ENCODE data around the gene FLT1.

Gene FLT1

GRCh38 chr13:28505543-28506135 is 10.7 kb upstream of the FLT1 start:
- no peak for DNase-seq (ENCODE audit: low read depth in 1 of 2, low spot score in 1 of 2)
- TF ChIP-seq SPI1 (IDR thresholded peaks at IDR 0.05; ENCODE audit: borderline replicate concordance, low read depth) (no peak), POLR2AphosphoS5 (IDR thresholded peaks at IDR 0.05; ENCODE audit: low read depth) (no peak), GABPA (IDR thresholded peaks at IDR 0.05; ENCODE audit: low read depth) (no peak), REST (IDR thresholded peaks at IDR 0.05; ENCODE audit: insufficient replicate concordance, low read depth) (no peak)
- TF ChIP-seq, protein P1, sequence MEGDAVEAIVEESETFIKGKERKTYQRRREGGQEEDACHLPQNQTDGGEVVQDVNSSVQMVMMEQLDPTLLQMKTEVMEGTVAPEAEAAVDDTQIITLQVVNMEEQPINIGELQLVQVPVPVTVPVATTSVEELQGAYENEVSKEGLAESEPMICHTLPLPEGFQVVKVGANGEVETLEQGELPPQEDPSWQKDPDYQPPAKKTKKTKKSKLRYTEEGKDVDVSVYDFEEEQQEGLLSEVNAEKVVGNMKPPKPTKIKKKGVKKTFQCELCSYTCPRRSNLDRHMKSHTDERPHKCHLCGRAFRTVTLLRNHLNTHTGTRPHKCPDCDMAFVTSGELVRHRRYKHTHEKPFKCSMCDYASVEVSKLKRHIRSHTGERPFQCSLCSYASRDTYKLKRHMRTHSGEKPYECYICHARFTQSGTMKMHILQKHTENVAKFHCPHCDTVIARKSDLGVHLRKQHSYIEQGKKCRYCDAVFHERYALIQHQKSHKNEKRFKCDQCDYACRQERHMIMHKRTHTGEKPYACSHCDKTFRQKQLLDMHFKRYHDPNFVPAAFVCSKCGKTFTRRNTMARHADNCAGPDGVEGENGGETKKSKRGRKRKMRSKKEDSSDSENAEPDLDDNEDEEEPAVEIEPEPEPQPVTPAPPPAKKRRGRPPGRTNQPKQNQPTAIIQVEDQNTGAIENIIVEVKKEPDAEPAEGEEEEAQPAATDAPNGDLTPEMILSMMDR (IDR thresholded peaks at IDR 0.05; ENCODE audit: insufficient read depth, low read length): no peak
- Histone ChIP-seq H3K27ac (replicated peaks) (no peak overlapping the region), H3K4me3 (replicated peaks; ENCODE audit: insufficient read depth, low read length) (no peak overlapping the region), H3K27me3 (ENCODE audit: insufficient read depth, poor library complexity, severe bottlenecking) (peaks cover 19% of the 10 kb centered on the region)

DNA sequence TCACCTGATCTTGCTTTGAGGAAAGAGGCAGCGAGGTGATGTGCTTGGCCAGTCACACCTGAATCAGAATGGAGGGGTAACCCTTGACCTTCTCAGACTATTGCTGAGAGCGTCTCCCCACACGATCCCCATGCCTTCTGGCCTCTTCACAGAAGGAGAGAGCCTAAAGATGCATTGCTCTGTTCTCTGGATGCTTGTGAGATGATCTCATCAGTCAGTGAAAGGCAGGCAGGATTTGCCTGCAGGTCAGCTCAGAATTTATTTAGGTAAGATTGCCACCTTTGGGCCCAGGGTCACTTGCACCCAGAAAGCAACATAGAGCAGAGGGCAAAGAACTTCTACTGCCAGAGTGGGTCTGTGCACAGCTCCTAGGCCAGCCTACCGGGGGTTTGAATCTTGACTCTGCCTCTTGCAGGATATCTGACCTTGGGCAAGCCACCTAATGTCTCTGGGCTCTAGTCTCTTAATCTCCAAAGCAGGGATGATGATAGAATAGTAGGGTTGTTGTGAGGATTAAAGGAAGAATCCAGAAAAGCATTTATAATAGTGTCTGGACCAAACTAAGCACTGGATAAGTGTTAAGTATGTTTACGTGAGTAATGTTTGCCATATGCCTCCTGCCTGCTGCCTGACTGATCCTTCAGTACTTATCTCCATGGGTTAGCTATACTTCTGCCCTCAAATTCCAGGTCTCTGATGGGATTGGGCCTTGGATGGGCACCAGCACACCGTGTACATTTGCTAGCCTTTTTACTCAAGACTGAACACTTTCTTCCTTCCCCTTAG is 8.4 kb upstream of the FLT1 start:
- H3K27me3 ChIP-seq (ENCODE audit: insufficient read depth, poor library complexity, severe bottlenecking): peaks cover 21% of the 10 kb centered on the region
- DNase-seq (ENCODE audit: low read depth in 1 of 2, low spot score in 1 of 2): no peak
- TF ChIP-seq, protein P1 (IDR thresholded peaks at IDR 0.05; ENCODE audit: insufficient read depth, low read length): no peak
- TF ChIP-seq POLR2AphosphoS5 (IDR thresholded peaks at IDR 0.05; ENCODE audit: low read depth) (no peak), GABPA (IDR thresholded peaks at IDR 0.05; ENCODE audit: low read depth) (no peak), REST (IDR thresholded peaks at IDR 0.05; ENCODE audit: insufficient replicate concordance, low read depth) (no peak), SPI1 (IDR thresholded peaks at IDR 0.05; ENCODE audit: borderline replicate concordance, low read depth) (no peak)
- H3K4me3 ChIP-seq (replicated peaks; ENCODE audit: insufficient read depth, low read length): no peak overlapping the region
- no peak overlapping the region for H3K27ac ChIP-seq (replicated peaks)

DNA sequence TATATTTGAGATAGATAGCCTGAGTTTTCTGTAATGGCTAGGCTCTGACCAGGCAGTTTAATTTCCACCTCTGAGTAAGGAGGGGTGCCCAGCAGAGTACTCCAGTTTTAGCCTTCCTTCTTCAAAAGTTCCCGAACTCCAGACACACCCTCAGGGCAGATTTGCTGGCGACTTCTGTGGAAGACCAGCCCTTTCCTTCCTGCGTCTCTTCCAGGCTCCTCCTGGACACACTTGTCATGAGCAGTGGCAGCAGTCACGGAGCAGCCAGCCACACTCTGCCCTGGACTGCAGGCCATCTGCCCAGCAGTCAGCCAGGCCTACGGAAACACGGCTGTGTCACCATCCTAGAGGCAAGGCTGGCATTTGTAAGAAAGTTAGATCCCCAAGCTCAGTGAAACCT is 6.6 kb upstream of the FLT1 start:
- H3K4me3 ChIP-seq (replicated peaks; ENCODE audit: insufficient read depth, low read length): no peak overlapping the region
- TF ChIP-seq POLR2AphosphoS5 (IDR thresholded peaks at IDR 0.05; ENCODE audit: low read depth): no peak
- TF ChIP-seq REST (IDR thresholded peaks at IDR 0.05; ENCODE audit: insufficient replicate concordance, low read depth): no peak
- TF ChIP-seq GABPA (IDR thresholded peaks at IDR 0.05; ENCODE audit: low read depth): no peak
- no peak for TF ChIP-seq SPI1 (IDR thresholded peaks at IDR 0.05; ENCODE audit: borderline replicate concordance, low read depth)
- TF ChIP-seq, protein P1 (IDR thresholded peaks at IDR 0.05; ENCODE audit: insufficient read depth, low read length): no peak
- H3K27me3 ChIP-seq (ENCODE audit: insufficient read depth, poor library complexity, severe bottlenecking): peaks cover 40% of the 10 kb centered on the region
- H3K27ac ChIP-seq (replicated peaks): no peak overlapping the region
- no peak for DNase-seq (ENCODE audit: low read depth in 1 of 2, low spot score in 1 of 2)

Measured in HL-60 (cell line).